Liver (tissue), 3 donors: ENCODE measurements around the gene GHITM.

Source experiments
- ATF3 ChIP-seq: IDR thresholded peaks from 2 replicates; pipeline ENCODE4 v1.6.1; 2016; ENCODE audit warnings: antibody characterized with exemption
- CTCF ChIP-seq: fragments of 150-350 bp; IDR thresholded peaks from 2 replicates; pipeline ENCODE4 v1.5.1; 2017; ENCODE audit warnings: improper control_type of control experiment, low read depth, low read length; ENCODE audit not compliant: missing input control
- EGR1 ChIP-seq, 2 donors: IDR thresholded peaks; 2 replicates each; pipeline ENCODE4 v1.6.1; 2016 to 2018; ENCODE audit warnings: antibody characterized with exemption in 2 of 2, low read depth in 2 of 2
- GABPA ChIP-seq, 2 donors: IDR thresholded peaks in 1 of 2; conservative IDR thresholded peaks in 1 of 2; 2 replicates each; pipeline ENCODE4 v1.6.1; 2016; ENCODE audit warnings: antibody characterized with exemption in 2 of 2, mild to moderate bottlenecking in 1 of 2, moderate library complexity in 1 of 2
- HNF4G ChIP-seq: IDR thresholded peaks from 2 replicates; pipeline ENCODE4 v1.6.1; 2016; ENCODE audit warnings: antibody characterized with exemption
- JUND ChIP-seq, 2 donors: IDR thresholded peaks; 2 replicates each; pipeline ENCODE4 v1.6.1; 2016; ENCODE audit warnings: antibody characterized with exemption in 2 of 2
- RAD21 ChIP-seq, 2 donors: IDR thresholded peaks; 2 replicates each; pipeline ENCODE4 v1.6.1; 2016; ENCODE audit warnings: antibody characterized with exemption in 2 of 2, mild to moderate bottlenecking in 2 of 2
- RXRA ChIP-seq, 2 donors: IDR thresholded peaks; 2 replicates each; pipeline ENCODE4 v1.6.1; 2017 to 2018; ENCODE audit warnings: antibody characterized with exemption in 2 of 2, mild to moderate bottlenecking in 1 of 2
- TAF1 ChIP-seq: conservative IDR thresholded peaks from 2 replicates; pipeline ENCODE4 v1.6.1; 2016; ENCODE audit warnings: antibody characterized with exemption, mild to moderate bottlenecking
- YY1 ChIP-seq: IDR thresholded peaks from 2 replicates; pipeline ENCODE4 v1.6.1; 2016; ENCODE audit warnings: antibody characterized with exemption, mild to moderate bottlenecking
- ZBTB33 ChIP-seq: IDR thresholded peaks from 2 replicates; pipeline ENCODE4 v1.6.1; 2016; ENCODE audit warnings: antibody characterized with exemption
- donor health status: healthy.
- donor health status: healthy.

GRCh38 chr10:84095811-84096497 is 43.4 kb upstream of the GHITM start:
- no peak for TF ChIP-seq GABPA (IDR thresholded peaks at IDR 0.05 in 1 of 2, conservative IDR thresholded peaks at IDR 0.05 in 1 of 2)
- no peak for TF ChIP-seq YY1
- TF ChIP-seq ATF3 = no peak
- no peak for TF ChIP-seq CTCF
- no peak for TF ChIP-seq TAF1
- TF ChIP-seq JUND (IDR thresholded peaks at IDR 0.05) = no peak
- no peak for TF ChIP-seq EGR1 (IDR thresholded peaks at IDR 0.05; ENCODE audit: low read depth in 2 of 2)
- TF ChIP-seq RAD21 (IDR thresholded peaks at IDR 0.05) = no peak
- TF ChIP-seq HNF4G = no peak
- no peak for TF ChIP-seq RXRA (IDR thresholded peaks at IDR 0.05)
- TF ChIP-seq ZBTB33 = no peak
